HL-60 (cell line): ENCODE data around the gene KLHL3.

Experiments used
- DNase-seq, 2 experiments: peaks; one replicate each; pipeline ENCODE4 v3.0.0-alpha.2; 2010 to 2020; ENCODE audit warnings: low read depth in 1 of 2, low spot score in 1 of 2
- H3K27ac ChIP-seq: fragments of 250-450 bp; sonication (Bioruptor Pico); replicated peaks from 2 replicates; pipeline ENCODE4 v1.5.1; 2020; ENCODE audit warnings: mild to moderate bottlenecking, moderate library complexity
- H3K27me3 ChIP-seq: fragments of 250-450 bp; sonication (Bioruptor Pico); 2 replicates; pipeline ENCODE4 v1.5.1; 2021; ENCODE audit warnings: mild to moderate bottlenecking, moderate library complexity; ENCODE audit not compliant: insufficient read depth, poor library complexity, severe bottlenecking
- H3K4me3 ChIP-seq: replicated peaks from 2 replicates; pipeline ENCODE4 v1.5.1; 2011; ENCODE audit warnings: mild to moderate bottlenecking, control low read depth, low read length; ENCODE audit not compliant: insufficient read depth
- GABPA ChIP-seq: IDR thresholded peaks from 2 replicates; pipeline ENCODE4 v1.6.1; 2012; ENCODE audit warnings: low read depth
- POLR2AphosphoS5 ChIP-seq: IDR thresholded peaks from 2 replicates; pipeline ENCODE4 v1.6.1; 2012; ENCODE audit warnings: low read depth
- SPI1 ChIP-seq: IDR thresholded peaks from 2 replicates; pipeline ENCODE4 v1.6.1; 2012; ENCODE audit warnings: low read depth, mild to moderate bottlenecking, borderline replicate concordance
- TF ChIP-seq, protein P1 (sequence below): IDR thresholded peaks from one replicate; pipeline ENCODE4 v1.5.1; 2011; ENCODE audit warnings: low read length, control low read depth, inconsistent platforms; ENCODE audit not compliant: insufficient read depth
- TF ChIP-seq, protein P2 (sequence below): IDR thresholded peaks from 2 replicates; pipeline ENCODE4 v1.6.1; 2012; ENCODE audit warnings: low read depth; ENCODE audit not compliant: insufficient replicate concordance

Gene KLHL3

DNA sequence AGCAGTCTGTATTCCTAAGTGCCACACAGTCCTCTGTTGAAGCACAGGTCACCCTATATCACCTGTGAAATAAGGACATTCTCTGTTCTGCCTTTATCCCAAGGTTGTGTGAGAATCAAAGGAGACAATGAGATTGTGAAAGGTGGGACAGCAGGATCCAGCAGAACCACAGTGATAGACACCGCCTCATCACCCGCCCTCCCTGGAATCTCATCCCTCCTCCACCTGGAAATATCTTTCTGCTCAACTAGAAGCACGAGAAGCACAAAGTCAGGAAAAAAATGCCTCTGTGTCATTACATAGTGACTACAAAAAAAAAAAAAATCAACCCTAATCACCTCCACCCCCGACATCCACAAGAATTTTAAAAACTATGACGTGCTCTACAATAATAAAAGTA lies 32.3 kb downstream of the KLHL3 start:
- Histone ChIP-seq H3K4me3 (no peak overlapping the region), H3K27me3 (no peaks in the 10 kb centered on the region), H3K27ac (no peak overlapping the region)
- TF ChIP-seq SPI1 = no peak
- TF ChIP-seq POLR2AphosphoS5 = no peak
- no peak for TF ChIP-seq GABPA
- TF ChIP-seq, protein P1, sequence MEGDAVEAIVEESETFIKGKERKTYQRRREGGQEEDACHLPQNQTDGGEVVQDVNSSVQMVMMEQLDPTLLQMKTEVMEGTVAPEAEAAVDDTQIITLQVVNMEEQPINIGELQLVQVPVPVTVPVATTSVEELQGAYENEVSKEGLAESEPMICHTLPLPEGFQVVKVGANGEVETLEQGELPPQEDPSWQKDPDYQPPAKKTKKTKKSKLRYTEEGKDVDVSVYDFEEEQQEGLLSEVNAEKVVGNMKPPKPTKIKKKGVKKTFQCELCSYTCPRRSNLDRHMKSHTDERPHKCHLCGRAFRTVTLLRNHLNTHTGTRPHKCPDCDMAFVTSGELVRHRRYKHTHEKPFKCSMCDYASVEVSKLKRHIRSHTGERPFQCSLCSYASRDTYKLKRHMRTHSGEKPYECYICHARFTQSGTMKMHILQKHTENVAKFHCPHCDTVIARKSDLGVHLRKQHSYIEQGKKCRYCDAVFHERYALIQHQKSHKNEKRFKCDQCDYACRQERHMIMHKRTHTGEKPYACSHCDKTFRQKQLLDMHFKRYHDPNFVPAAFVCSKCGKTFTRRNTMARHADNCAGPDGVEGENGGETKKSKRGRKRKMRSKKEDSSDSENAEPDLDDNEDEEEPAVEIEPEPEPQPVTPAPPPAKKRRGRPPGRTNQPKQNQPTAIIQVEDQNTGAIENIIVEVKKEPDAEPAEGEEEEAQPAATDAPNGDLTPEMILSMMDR = no peak
- TF ChIP-seq, protein P2, sequence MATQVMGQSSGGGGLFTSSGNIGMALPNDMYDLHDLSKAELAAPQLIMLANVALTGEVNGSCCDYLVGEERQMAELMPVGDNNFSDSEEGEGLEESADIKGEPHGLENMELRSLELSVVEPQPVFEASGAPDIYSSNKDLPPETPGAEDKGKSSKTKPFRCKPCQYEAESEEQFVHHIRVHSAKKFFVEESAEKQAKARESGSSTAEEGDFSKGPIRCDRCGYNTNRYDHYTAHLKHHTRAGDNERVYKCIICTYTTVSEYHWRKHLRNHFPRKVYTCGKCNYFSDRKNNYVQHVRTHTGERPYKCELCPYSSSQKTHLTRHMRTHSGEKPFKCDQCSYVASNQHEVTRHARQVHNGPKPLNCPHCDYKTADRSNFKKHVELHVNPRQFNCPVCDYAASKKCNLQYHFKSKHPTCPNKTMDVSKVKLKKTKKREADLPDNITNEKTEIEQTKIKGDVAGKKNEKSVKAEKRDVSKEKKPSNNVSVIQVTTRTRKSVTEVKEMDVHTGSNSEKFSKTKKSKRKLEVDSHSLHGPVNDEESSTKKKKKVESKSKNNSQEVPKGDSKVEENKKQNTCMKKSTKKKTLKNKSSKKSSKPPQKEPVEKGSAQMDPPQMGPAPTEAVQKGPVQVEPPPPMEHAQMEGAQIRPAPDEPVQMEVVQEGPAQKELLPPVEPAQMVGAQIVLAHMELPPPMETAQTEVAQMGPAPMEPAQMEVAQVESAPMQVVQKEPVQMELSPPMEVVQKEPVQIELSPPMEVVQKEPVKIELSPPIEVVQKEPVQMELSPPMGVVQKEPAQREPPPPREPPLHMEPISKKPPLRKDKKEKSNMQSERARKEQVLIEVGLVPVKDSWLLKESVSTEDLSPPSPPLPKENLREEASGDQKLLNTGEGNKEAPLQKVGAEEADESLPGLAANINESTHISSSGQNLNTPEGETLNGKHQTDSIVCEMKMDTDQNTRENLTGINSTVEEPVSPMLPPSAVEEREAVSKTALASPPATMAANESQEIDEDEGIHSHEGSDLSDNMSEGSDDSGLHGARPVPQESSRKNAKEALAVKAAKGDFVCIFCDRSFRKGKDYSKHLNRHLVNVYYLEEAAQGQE = no peak
- no peak for DNase-seq

DNA sequence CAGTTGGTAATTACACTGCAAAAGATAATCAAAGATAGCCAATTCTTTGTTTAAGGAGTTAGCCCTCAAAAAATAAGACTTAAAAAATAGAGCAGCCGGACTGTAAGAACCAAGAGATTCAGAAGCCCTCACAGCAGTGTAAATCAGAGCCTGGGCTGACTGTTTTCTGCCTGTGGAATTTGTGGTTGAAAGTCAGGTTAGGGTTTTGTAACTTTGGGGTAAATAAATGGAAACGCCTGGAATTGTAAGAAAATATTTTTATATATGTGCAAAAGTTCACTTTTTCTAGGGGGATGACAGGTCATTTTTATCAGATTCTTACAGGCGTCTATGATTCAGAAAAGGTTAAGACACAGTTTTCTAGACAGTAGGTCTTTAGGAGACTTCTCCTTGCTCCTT lies 35.6 kb downstream of the KLHL3 start:
- Histone ChIP-seq H3K27ac (no peak overlapping the region), H3K4me3 (no peak overlapping the region), H3K27me3 (no peaks in the 10 kb centered on the region)
- DNase-seq = no peak
- TF ChIP-seq, protein P1 = no peak
- TF ChIP-seq, protein P2 = no peak
- TF ChIP-seq SPI1 (no peak), POLR2AphosphoS5 (no peak), GABPA (no peak)

DNA sequence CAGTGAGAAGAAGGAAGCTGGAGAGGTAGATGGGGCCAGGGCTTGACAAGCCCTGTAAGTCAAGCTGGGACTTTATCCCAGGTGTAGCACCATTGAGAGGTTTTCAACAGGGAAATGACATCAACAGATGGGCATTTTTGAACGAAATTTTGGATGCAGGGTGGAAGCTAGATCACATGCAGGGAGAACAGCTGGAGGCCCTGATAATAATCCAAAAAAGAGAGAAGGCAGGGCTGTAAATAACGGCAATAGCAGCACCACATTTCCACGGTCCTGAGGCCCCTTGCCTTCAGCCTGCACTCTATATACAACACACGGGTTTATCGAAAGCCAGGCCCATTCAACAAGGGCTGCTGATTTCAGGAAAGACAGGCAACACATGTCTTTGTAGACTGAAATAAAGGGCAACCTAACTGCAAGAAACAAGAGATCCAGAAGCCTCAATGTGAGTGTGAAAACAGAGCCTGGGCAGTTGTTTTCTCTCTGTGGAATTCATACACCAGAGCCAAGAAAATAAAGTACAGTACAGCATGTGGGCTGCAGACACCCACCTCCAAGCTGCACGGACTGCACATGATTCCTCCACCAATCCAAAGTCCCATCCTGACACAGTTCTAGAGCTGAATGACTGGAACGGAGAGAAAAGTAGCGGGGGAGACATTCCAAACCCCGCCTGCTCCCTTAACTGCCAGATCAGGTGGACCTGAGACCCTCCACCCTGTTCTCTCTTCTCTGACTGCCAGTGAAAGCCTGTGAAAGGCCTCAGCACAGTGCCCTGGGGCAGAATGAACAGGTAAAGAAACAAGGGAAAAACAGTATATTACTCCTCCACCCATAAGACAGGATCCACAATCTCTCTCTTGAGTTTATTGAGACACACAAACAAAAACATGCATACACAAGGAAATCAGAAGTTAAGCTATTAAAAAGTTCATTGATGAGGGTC lies 36.3 kb downstream of the KLHL3 start:
- no peak overlapping the region for H3K4me3 ChIP-seq
- no peaks in the 10 kb centered on the region for H3K27me3 ChIP-seq
- H3K27ac ChIP-seq = no peak overlapping the region
- TF ChIP-seq POLR2AphosphoS5 (no peak), SPI1 (no peak), GABPA (no peak)
- TF ChIP-seq, protein P1 = no peak
- TF ChIP-seq, protein P2 = no peak
- no peak for DNase-seq
